ENCODE data around the gene XK. TPM values are rescaled to one million over a fixed set of nuclear protein-coding genes. Genes with fewer than 3 reads are reported as not detected.
"Not testable (repeated sequence)": the region's sequence is repeated elsewhere in the genome, so short reads cannot be mapped to it uniquely, and the experiment has no call there.

XK gene
- total and polyA plus RNA-seq, 7 donors, result 8.1 to 27.0 (median 14.1) TPM

DNA sequence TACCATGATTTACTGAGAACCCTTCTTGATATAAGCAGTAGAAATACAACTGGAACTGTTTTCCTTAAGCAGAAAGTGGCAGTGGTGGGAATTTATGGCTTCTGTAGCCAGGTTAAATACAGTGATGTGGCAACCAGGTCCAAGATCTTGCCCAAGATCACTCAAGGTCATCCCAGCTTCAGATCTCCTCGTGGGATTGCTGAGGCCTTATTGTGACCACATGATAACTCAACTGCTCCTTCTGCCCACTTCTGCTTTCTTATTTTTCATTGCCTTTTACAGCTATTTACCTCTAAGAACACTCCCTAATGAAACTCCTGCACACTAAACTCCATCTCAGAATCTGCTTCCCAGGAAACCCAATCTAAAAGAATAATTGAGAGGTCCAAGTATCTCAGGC is 81.8 kb downstream of the XK start:
- Histone ChIP-seq H3K4me1 (no peaks in the 10 kb centered on the region), H3K27me3 (no peaks in the 10 kb centered on the region), H3K36me3 (no peaks in the 10 kb centered on the region), H3K27ac (no peak overlapping the region), H3K9me3 (no peaks in the 10 kb centered on the region), H3K4me3 (no peak overlapping the region)
- 46 to 79% methylated on average over 1 of the region's 1 CpG for WGBS, 2 donors
- DNase-seq, result no peak
- intact Hi-C loops (cut with DNase I), result no loop called here
- no peak for TF ChIP-seq EP300 (IDR thresholded peaks at IDR 0.05)
- TF ChIP-seq POLR2AphosphoS5 (IDR thresholded peaks at IDR 0.05), result no peak
- TF ChIP-seq POLR2A (IDR thresholded peaks at IDR 0.05), result no peak
- TF ChIP-seq CTCF (IDR thresholded peaks at IDR 0.05), result no peak

- H3K27me3 ChIP-seq; H3K4me1 ChIP-seq; H3K36me3 ChIP-seq; intact Hi-C loops (cut with DNase I); H3K4me3 ChIP-seq; DNase-seq; H3K27ac ChIP-seq; H3K9me3 ChIP-seq: not testable (repeated sequence)
- WGBS, 2 donors, result 95 to 97% methylated on average over 9 of the region's 9 CpGs
These were observed 83.3 kb downstream of the XK start for GRCh38 chrX:37768866-37769265.

- intact Hi-C loops (cut with DNase I), result no loop called here
- H3K9me3 ChIP-seq, result no peaks in the 10 kb centered on the region
- DNase-seq, result no peak
- H3K4me1 ChIP-seq, result no peaks in the 10 kb centered on the region
- no peaks in the 10 kb centered on the region for H3K36me3 ChIP-seq
- no peak overlapping the region for H3K4me3 ChIP-seq
- H3K27ac ChIP-seq, result no peak overlapping the region
- H3K27me3 ChIP-seq, result no peaks in the 10 kb centered on the region
- TF ChIP-seq CTCF (IDR thresholded peaks at IDR 0.05) (no peak), POLR2A (IDR thresholded peaks at IDR 0.05) (no peak), POLR2AphosphoS5 (IDR thresholded peaks at IDR 0.05) (no peak), EP300 (IDR thresholded peaks at IDR 0.05) (no peak)
These were observed 90.8 kb downstream of the XK start for GRCh38 chrX:37776283-37776986.

GRCh38 chrX:37776987-37777325 is 91.4 kb downstream of the XK start:
- Histone ChIP-seq H3K9me3 (no peaks in the 10 kb centered on the region), H3K4me1 (no peaks in the 10 kb centered on the region), H3K36me3 (no peaks in the 10 kb centered on the region), H3K4me3 (no peak overlapping the region), H3K27me3 (no peaks in the 10 kb centered on the region), H3K27ac (no peak overlapping the region)
- no peak for DNase-seq
- 50 to 81% methylated on average over 2 of the region's 2 CpGs for WGBS, 2 donors
- intact Hi-C loops (cut with DNase I), result no loop called here
- TF ChIP-seq POLR2A (IDR thresholded peaks at IDR 0.05) (no peak), EP300 (IDR thresholded peaks at IDR 0.05) (no peak), CTCF (IDR thresholded peaks at IDR 0.05) (no peak), POLR2AphosphoS5 (IDR thresholded peaks at IDR 0.05) (no peak)

DNA sequence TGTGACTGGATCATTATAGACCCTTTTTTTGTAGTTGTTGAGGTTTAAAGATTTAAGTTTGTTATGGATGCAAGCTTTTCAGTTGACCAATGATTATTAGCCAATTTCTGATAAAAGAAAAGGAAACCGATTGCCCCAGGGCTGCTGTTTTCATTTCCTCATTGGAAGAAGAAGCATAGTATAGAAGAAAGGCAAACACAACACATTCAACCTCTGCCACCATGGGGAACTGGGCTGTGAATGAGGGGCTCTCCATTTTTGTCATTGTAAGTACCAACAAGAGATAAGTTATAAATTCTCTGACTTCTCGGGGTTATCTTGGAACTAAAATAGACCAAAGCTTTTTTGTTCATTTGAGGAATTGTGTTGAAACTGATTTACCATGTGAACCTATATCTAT is 94.3 kb downstream of the XK start, which contains the start of gene CYBB:
Gene CYBB, plus strand, starts transcription at position 203 of the 400 bp plus-strand sequence. Its CDS starts 19 bp downstream, at position 222.
- Histone ChIP-seq H3K27me3 (no peaks in the 10 kb centered on the region), H3K9me3 (no peaks in the 10 kb centered on the region), H3K4me1 (no peaks in the 10 kb centered on the region), H3K36me3 (no peaks in the 10 kb centered on the region), H3K27ac (no peak within 1 kb of the TSS), H3K4me3 (peak within 1 kb of the TSS in 2 of 4 donors; percentile 3 to 5)
- TF ChIP-seq EP300 (IDR thresholded peaks at IDR 0.05) (no peak), POLR2AphosphoS5 (IDR thresholded peaks at IDR 0.05) (no peak), CTCF (IDR thresholded peaks at IDR 0.05) (no peak), POLR2A (IDR thresholded peaks at IDR 0.05) (no peak)
- 58 to 86% methylated on average over 2 of the region's 2 CpGs for WGBS, 2 donors
- intact Hi-C loops (cut with DNase I), result no loop called here
- DNase-seq, result no peak
